Hematopoietic multipotent progenitor cell treated with erythropoietin and hydrocortisone succinate and interleukin-3 and kit ligand, for 8 days (in vitro differentiated cells): ENCODE measurements around the gene BZW2.

Source experiments
- DNase-seq: peaks from one replicate; pipeline ENCODE4 v3.0.0-alpha.2; 2015

BZW2 gene

GRCh38 chr7:16754856-16755317 lies 108.9 kb downstream of the BZW2 start:
- no peak for DNase-seq

- no peak for DNase-seq
Measured at GRCh38 chr7:16755397-16755796, 109.4 kb downstream of the BZW2 start.
